H1 (cell line): ENCODE measurements around the gene MTX2. TPM values are rescaled to one million over a fixed set of nuclear protein-coding genes. Genes with fewer than 3 reads are reported as not detected.

Source experiments
- CTCF ChIA-PET: fragments of 300-600 bp; sonication (Branson Sonifier 250); formaldehyde crosslinking; loops from one replicate; lab custom pipeline; 2021; ENCODE audit not compliant: partially characterized antibody; lab: Charles Lee
- POLR2A ChIA-PET: fragments of 300-600 bp; sonication (Branson Sonifier 250); formaldehyde crosslinking; loops from one replicate; lab custom pipeline; 2021; ENCODE audit warnings: inconsistent platforms; ENCODE audit not compliant: partially characterized antibody; lab: Charles Lee
- DNase-seq, 2 experiments: peaks; one replicate each; pipeline versions ENCODE4 v3.0.0 to v3.0.0-alpha.2; 2010 to 2022; ENCODE audit warnings: low spot score in 2 of 2, low read depth in 1 of 2, mixed read lengths in 1 of 2
- FAIRE-seq: peaks from 2 replicates; lab custom pipeline; 2011; peaks lifted over from hg19 to GRCh38; lab: Jason Lieb, UNC
- H2AFZ ChIP-seq: 2 replicates; pipeline ENCODE4 v1.8.1; 2012; ENCODE audit warnings: low read length, inconsistent platforms
- H2AK5ac ChIP-seq: 2 replicates; pipeline ENCODE4 v1.6.1; 2013; ENCODE audit warnings: low read depth, low read length
- H2BK120ac ChIP-seq: replicated peaks from 2 replicates; pipeline ENCODE3; 2013; ENCODE audit warnings: low read depth, low read length, inconsistent platforms
- H2BK12ac ChIP-seq: 2 replicates; pipeline ENCODE4 v1.6.1; 2013; ENCODE audit warnings: low read depth, low read length
- H2BK15ac ChIP-seq: 2 replicates; pipeline ENCODE4 v1.6.1; 2013; ENCODE audit warnings: low read length
- H2BK20ac ChIP-seq: 2 replicates; pipeline ENCODE4 v1.6.1; 2013; ENCODE audit warnings: low read length
- H2BK5ac ChIP-seq: 2 replicates; pipeline ENCODE4 v1.6.1; 2013; ENCODE audit warnings: low read depth, low read length
- H3K14ac ChIP-seq: 2 replicates; pipeline ENCODE4 v1.6.1; 2013; ENCODE audit warnings: inconsistent platforms; ENCODE audit not compliant: insufficient read length
- H3K18ac ChIP-seq: 2 replicates; pipeline ENCODE4 v1.6.1; 2013; ENCODE audit warnings: low read length; ENCODE audit errors: extremely low read depth
- H3K23ac ChIP-seq: 2 replicates; pipeline ENCODE4 v1.6.1; 2013; ENCODE audit warnings: inconsistent platforms; ENCODE audit not compliant: insufficient read length
- H3K23me2 ChIP-seq: 2 replicates; pipeline ENCODE4 v1.6.1; 2013; ENCODE audit warnings: low read depth, low read length
- H3K27ac ChIP-seq: 2 replicates; pipeline ENCODE4 v1.6.1; 2011; ENCODE audit warnings: low read depth, low read length, inconsistent platforms
- H3K27me3 ChIP-seq, 4 experiments: replicated peaks in 1 of 4; 1 replicate in 1 of 4; 2 replicates in 3 of 4; pipeline versions ENCODE4 v1.6.1 to v1.8.1; 2011 to 2013; ENCODE audit warnings: low read length in 3 of 4, mild to moderate bottlenecking in 3 of 4, inconsistent platforms in 2 of 4, mixed read lengths in 2 of 4, moderate library complexity in 1 of 4; ENCODE audit not compliant: control insufficient read depth in 3 of 4, insufficient read depth in 3 of 4; ENCODE audit errors: extremely low read depth in 1 of 4
- H3K36me3 ChIP-seq, 4 experiments: 2 replicates each; pipeline versions ENCODE4 v1.6.1 to v1.8.1; 2011 to 2013; ENCODE audit warnings: mild to moderate bottlenecking in 4 of 4, low read length in 3 of 4, moderate library complexity in 2 of 4, control low read depth in 1 of 4, inconsistent platforms in 1 of 4; ENCODE audit not compliant: insufficient read depth in 4 of 4, control insufficient read depth in 2 of 4
- H3K4ac ChIP-seq: replicated peaks from 2 replicates; pipeline ENCODE3; 2013; ENCODE audit warnings: low read length, low read depth, mixed read lengths, inconsistent platforms; ENCODE audit not compliant: insufficient read length
- H3K4me1 ChIP-seq, 4 experiments: replicated peaks in 1 of 4; 1 replicate in 1 of 4; 2 replicates in 3 of 4; pipeline versions ENCODE4 v1.6.1 to v1.8.1; 2011 to 2013; ENCODE audit warnings: low read length in 3 of 4, inconsistent platforms in 2 of 4, mixed read lengths in 1 of 4; ENCODE audit not compliant: insufficient read depth in 4 of 4, control insufficient read depth in 3 of 4
- H3K4me2 ChIP-seq, 2 experiments: 2 replicates each; pipeline versions ENCODE4 v1.6.1 to v1.8.1; 2011 to 2013; ENCODE audit warnings: low read depth in 2 of 2, low read length in 2 of 2, control low read depth in 1 of 2, inconsistent platforms in 1 of 2, mild to moderate bottlenecking in 1 of 2; ENCODE audit not compliant: insufficient read depth in 1 of 2
- H3K4me3 ChIP-seq, 4 experiments: fragments of 200-600, 300-600 bp in 1 of 4; sonication (generic), shearing (Covaris generic), sonication (Bioruptor Twin) in 1 of 4; 2 replicates each; pipeline versions ENCODE4 v1.5.1 to v1.8.1; 2011 to 2016; ENCODE audit warnings: low read length in 4 of 4, low read depth in 3 of 4, control low read depth in 2 of 4, inconsistent platforms in 2 of 4, mild to moderate bottlenecking in 2 of 4, mixed read lengths in 1 of 4, moderate library complexity in 1 of 4; ENCODE audit not compliant: insufficient read depth in 2 of 4; ENCODE audit errors: extremely low read depth in 1 of 4
- H3K56ac ChIP-seq: replicated peaks from 2 replicates; pipeline ENCODE3; 2013; ENCODE audit warnings: low read depth, mild to moderate bottlenecking, mixed read lengths, low read length, inconsistent platforms; ENCODE audit not compliant: insufficient read length
- H3K79me1 ChIP-seq: 2 replicates; pipeline ENCODE4 v1.6.1; 2013; ENCODE audit warnings: low read depth, low read length, control low read depth
- H3K79me2 ChIP-seq, 2 experiments: 2 replicates each; pipeline versions ENCODE4 v1.6.1 to v1.8.1; 2012 to 2013; ENCODE audit warnings: low read length in 2 of 2, mild to moderate bottlenecking in 2 of 2, inconsistent platforms in 1 of 2; ENCODE audit not compliant: insufficient read depth in 2 of 2, control insufficient read depth in 1 of 2
- H3K9ac ChIP-seq, 4 experiments: replicated peaks in 1 of 4; 1 replicate in 1 of 4; 2 replicates in 3 of 4; pipeline versions ENCODE4 v1.6.1 to v1.8.1; 2011 to 2013; ENCODE audit warnings: low read depth in 3 of 4, low read length in 3 of 4, control low read depth in 2 of 4, mild to moderate bottlenecking in 2 of 4, moderate library complexity in 2 of 4, inconsistent platforms in 1 of 4; ENCODE audit errors: extremely low read depth in 1 of 4
- H3K9me3 ChIP-seq, 2 experiments: 2 replicates each; pipeline versions ENCODE4 v1.6.1 to v1.8.1; 2012 to 2013; ENCODE audit warnings: mild to moderate bottlenecking in 2 of 2, moderate library complexity in 2 of 2, control low read depth in 1 of 2, inconsistent platforms in 1 of 2, low read depth in 1 of 2, low read length in 1 of 2, mixed read lengths in 1 of 2; ENCODE audit not compliant: insufficient read depth in 2 of 2
- H4K20me1 ChIP-seq, 2 experiments: replicated peaks in 1 of 2; 2 replicates each; pipeline versions ENCODE3 to v1.8.1; 2011 to 2013; ENCODE audit warnings: inconsistent platforms in 2 of 2, low read length in 2 of 2, mild to moderate bottlenecking in 1 of 2; ENCODE audit not compliant: insufficient read depth in 2 of 2, control insufficient read depth in 1 of 2
- H4K5ac ChIP-seq: 2 replicates; pipeline ENCODE4 v1.6.1; 2013; ENCODE audit warnings: low read length, low read depth, mixed read lengths, inconsistent platforms; ENCODE audit not compliant: insufficient read length
- H4K8ac ChIP-seq: 2 replicates; pipeline ENCODE4 v1.8.0; 2013; ENCODE audit warnings: mild to moderate bottlenecking, moderate library complexity, low read length, inconsistent platforms; ENCODE audit not compliant: insufficient read depth; ENCODE audit errors: extremely low read depth
- H4K91ac ChIP-seq: replicated peaks from 2 replicates; pipeline ENCODE3; 2013; ENCODE audit warnings: low read length, mixed read lengths, inconsistent platforms; ENCODE audit not compliant: insufficient read length
- EZH2 ChIP-seq: fragments of 200-600 bp; sonication (generic); IDR thresholded peaks from 2 replicates; pipeline ENCODE4 v1.7.1; 2012; ENCODE audit warnings: low read depth, mild to moderate bottlenecking, moderate library complexity, low read length, inconsistent platforms; ENCODE audit not compliant: severe bottlenecking
- KDM5A ChIP-seq: fragments of 200-600 bp; IDR thresholded peaks from 2 replicates; pipeline ENCODE4 v1.7.1; 2012; ENCODE audit warnings: mild to moderate bottlenecking, low read length, inconsistent platforms, mixed read lengths
- MAFK ChIP-seq: IDR thresholded peaks from 2 replicates; pipeline ENCODE4 v1.6.1; 2012; ENCODE audit warnings: low read depth, mild to moderate bottlenecking, improper control_type of control experiment, low read length
- RNF2 ChIP-seq: fragments of 200-900, 300-1000 bp; sonication (generic); IDR thresholded peaks from 2 replicates; pipeline ENCODE4 v1.7.1; 2016; ENCODE audit warnings: borderline replicate concordance, low read depth, mild to moderate bottlenecking, antibody characterized with exemption, low read length; ENCODE audit not compliant: poor library complexity, severe bottlenecking; ENCODE audit errors: missing control alignments
- SIN3A ChIP-seq, 2 experiments: IDR thresholded peaks in 1 of 2; conservative IDR thresholded peaks in 1 of 2; 2 replicates each; pipeline ENCODE4 v1.6.1; 2011 to 2012; ENCODE audit warnings: low read length in 2 of 2, improper control_type of control experiment in 1 of 2, low read depth in 1 of 2, mild to moderate bottlenecking in 1 of 2
- SRF ChIP-seq: IDR thresholded peaks from 2 replicates; pipeline ENCODE4 v1.6.1; 2011; ENCODE audit warnings: mild to moderate bottlenecking, low read depth, low read length, moderate library complexity
- SUZ12 ChIP-seq: fragments of 200-600 bp; sonication (generic); IDR thresholded peaks from 2 replicates; pipeline ENCODE4 v1.6.1; 2012; ENCODE audit warnings: mild to moderate bottlenecking, inconsistent platforms, low read length, moderate library complexity, mixed read lengths
- TAF7 ChIP-seq: optimal IDR thresholded peaks from 2 replicates; pipeline ENCODE3; 2011; ENCODE audit warnings: low read depth, mild to moderate bottlenecking, inconsistent platforms, low read length, moderate library complexity, borderline replicate concordance
- TBP ChIP-seq: IDR thresholded peaks from 2 replicates; pipeline ENCODE4 v1.6.1; 2011; ENCODE audit warnings: low read depth, low read length, improper control_type of control experiment
- WGBS, 2 experiments: shearing (Covaris generic) in 1 of 2; methylation state at CpG; one replicate each; pipeline versions ENCODE4 v1.1.6 to v1.1.7; 2013 to 2015; ENCODE audit warnings: low lambda C conversion rate in 2 of 2, mixed read lengths in 2 of 2, inconsistent platforms in 1 of 2, low coverage in 1 of 2, missing lambda C conversion rate in 1 of 2; ENCODE audit not compliant: insufficient replicate concordance in 2 of 2, insufficient coverage in 1 of 2, insufficient read length in 1 of 2; ENCODE audit errors: extremely low coverage in 1 of 2, missing lambda C conversion rate in 1 of 2; 5-methylcytosine and 5-hydroxymethylcytosine counted together
- polyA plus RNA-seq, 7 experiments: library from polyadenylated mRNA; depleted of rRNA in 3 of 7; stranded (reverse) in 5 of 7; unstranded in 2 of 7; fragments of >200 nt in 5 of 7; fragments of 200-250 nt in 2 of 7; gene quantifications; 1 replicate in 5 of 7; 2 replicates in 1 of 7; 4 replicates in 1 of 7; pipeline versions ENCODE4 v1.2.1 to v1.2.3, GENCODE V29; 2011 to 2013; ENCODE audit warnings: missing spikeins in 2 of 7, mixed read lengths in 2 of 7
- total RNA-seq: library from RNA; stranded (reverse); fragmentation: NEBNext Ultra II Directional; extraction: Animal tissue kit (Norgen Biotek cat#: 25700); gene quantifications from 2 replicates; pipeline ENCODE4 v1.2.1, GENCODE V29; 2021
- TF ChIP-seq, protein P1 (sequence below): IDR thresholded peaks from 2 replicates; pipeline ENCODE4 v1.6.1; 2012; ENCODE audit warnings: low read length, inconsistent platforms

MTX2 gene
- total and polyA plus RNA-seq, 2 of the 8 experiments (the other 6 are each of a cell fraction or from before 2014, with no cell fraction given): 33.5 to 38.3 TPM

DNA sequence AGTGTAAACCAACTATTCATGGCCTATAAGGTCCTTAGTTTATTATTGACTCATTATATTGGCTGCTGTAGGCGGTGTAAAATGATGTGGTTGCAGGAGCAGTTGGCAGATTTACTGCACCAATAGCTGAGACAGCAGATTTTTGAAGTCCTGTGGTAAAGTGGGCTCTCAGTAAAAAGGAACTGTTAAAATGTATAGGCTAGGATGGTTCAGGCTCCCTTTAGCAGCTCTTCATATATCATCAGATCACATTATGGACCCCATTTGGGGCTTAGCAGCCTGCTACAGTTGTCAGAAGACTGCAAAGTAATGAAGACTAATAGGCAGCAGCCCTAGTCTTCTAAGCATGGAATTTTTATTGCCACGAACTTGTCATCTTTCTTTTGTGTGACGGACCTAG, 27.8 kb downstream of the MTX2 start:
- H2BK12ac ChIP-seq: no peak overlapping the region
- no peaks in the 10 kb centered on the region for H3K79me1 ChIP-seq
- no peak overlapping the region for H3K27ac ChIP-seq
- H3K27me3 ChIP-seq: no peaks in the 10 kb centered on the region
- ChIA-PET POLR2A (no interaction called here), CTCF (interaction anchor here (0.6 kb wide), 1 partner anchor 730 kb away, joined by 3 read pairs; no protein-coding TSS in a partner anchor)
- H3K14ac ChIP-seq: no peak overlapping the region
- no peak overlapping the region for H2BK5ac ChIP-seq
- H2BK15ac ChIP-seq: no peak overlapping the region
- no peak overlapping the region for H2AK5ac ChIP-seq
- no peak for FAIRE-seq
- H3K4ac ChIP-seq: no peak overlapping the region
- H3K56ac ChIP-seq: no peak overlapping the region
- H3K79me2 ChIP-seq: peaks cover 0 to 35% of the 10 kb centered on the region in 2 experiments; a peak in 2 of 4 replicates
- H2BK20ac ChIP-seq: no peak overlapping the region
- no peak overlapping the region for H3K9ac ChIP-seq
- no peak overlapping the region for H2AFZ ChIP-seq
- no peak for DNase-seq
- H3K4me2 ChIP-seq: no peak overlapping the region
- no peak overlapping the region for H4K8ac ChIP-seq
- H4K20me1 ChIP-seq: no peaks in the 10 kb centered on the region
- H3K18ac ChIP-seq: no peak overlapping the region
- no peak overlapping the region for H3K23ac ChIP-seq
- 96% methylated on average over 3 of the region's 3 CpGs; no CpG with 5 or more reads in 1 of the 2 experiments for WGBS, 2 experiments
- no peak overlapping the region for H3K4me3 ChIP-seq
- no peaks in the 10 kb centered on the region for H3K4me1 ChIP-seq
- H3K23me2 ChIP-seq: no peaks in the 10 kb centered on the region
- H3K9me3 ChIP-seq: no peaks in the 10 kb centered on the region; a peak in 1 of 4 replicates
- H4K91ac ChIP-seq: no peak overlapping the region
- H3K36me3 ChIP-seq: no peaks in the 10 kb centered on the region; a peak in 2 of 8 replicates
- no peak overlapping the region for H4K5ac ChIP-seq
- no peak overlapping the region for H2BK120ac ChIP-seq
- TF ChIP-seq TBP: no peak
- no peak for TF ChIP-seq KDM5A
- TF ChIP-seq MAFK: no peak; the same call in 1 of the 2 replicates
- TF ChIP-seq, protein P1, sequence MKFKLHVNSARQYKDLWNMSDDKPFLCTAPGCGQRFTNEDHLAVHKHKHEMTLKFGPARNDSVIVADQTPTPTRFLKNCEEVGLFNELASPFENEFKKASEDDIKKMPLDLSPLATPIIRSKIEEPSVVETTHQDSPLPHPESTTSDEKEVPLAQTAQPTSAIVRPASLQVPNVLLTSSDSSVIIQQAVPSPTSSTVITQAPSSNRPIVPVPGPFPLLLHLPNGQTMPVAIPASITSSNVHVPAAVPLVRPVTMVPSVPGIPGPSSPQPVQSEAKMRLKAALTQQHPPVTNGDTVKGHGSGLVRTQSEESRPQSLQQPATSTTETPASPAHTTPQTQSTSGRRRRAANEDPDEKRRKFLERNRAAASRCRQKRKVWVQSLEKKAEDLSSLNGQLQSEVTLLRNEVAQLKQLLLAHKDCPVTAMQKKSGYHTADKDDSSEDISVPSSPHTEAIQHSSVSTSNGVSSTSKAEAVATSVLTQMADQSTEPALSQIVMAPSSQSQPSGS: no peak
- no peak for TF ChIP-seq RNF2
- no peak for TF ChIP-seq SIN3A (conservative IDR thresholded peaks at IDR 0.05 in 1 of 2, IDR thresholded peaks at IDR 0.05 in 1 of 2; ENCODE audit: low read depth in 1 of 2, low read length in 2 of 2)
- no peak for TF ChIP-seq SUZ12
- no peak for TF ChIP-seq EZH2
- TF ChIP-seq TAF7: no peak
- TF ChIP-seq SRF: no peak
